H1 (cell line): Measurements from ENCODE around the gene BSG. TPM values are rescaled to one million over a fixed set of nuclear protein-coding genes. Genes with fewer than 3 reads are reported as not detected.

ENCODE experiments used
- BACH1 ChIP-seq: IDR thresholded peaks from 2 replicates; pipeline ENCODE4 v1.6.1; 2012; ENCODE audit warnings: low read length, improper control_type of control experiment
- polyA plus RNA-seq, 7 experiments: library from polyadenylated mRNA; depleted of rRNA in 3 of 7; stranded (reverse) in 5 of 7; unstranded in 2 of 7; fragments of >200 nt in 5 of 7; fragments of 200-250 nt in 2 of 7; gene quantifications; 1 replicate in 5 of 7; 2 replicates in 1 of 7; 4 replicates in 1 of 7; pipeline versions ENCODE4 v1.2.1 to v1.2.3, GENCODE V29; 2011 to 2013; ENCODE audit warnings: missing spikeins in 2 of 7, mixed read lengths in 2 of 7
- total RNA-seq: library from RNA; stranded (reverse); fragmentation: NEBNext Ultra II Directional; extraction: Animal tissue kit (Norgen Biotek cat#: 25700); gene quantifications from 2 replicates; pipeline ENCODE4 v1.2.1, GENCODE V29; 2021

The BSG gene
- total and polyA plus RNA-seq, 2 of the 8 experiments (the other 6 are each of a cell fraction or from before 2014, with no cell fraction given), result 726 to 1,055 TPM

- TF ChIP-seq BACH1, result no peak
- TF ChIP-seq, all 59 proteins: peak for 0
Observed at GRCh38 chr19:617551-618246, 45.3 kb downstream of the BSG start (continued).
